GM19468 (cell line): ENCODE measurements around the gene CHRM4.
"Not testable (repeated sequence)": the region's sequence is repeated elsewhere in the genome, so short reads cannot be mapped to it uniquely, and the experiment has no call there.

Source experiments
- ATAC-seq: cut with Tn5 transposase; IDR thresholded peaks from one replicate; pipeline ENCODE4 v1.9.1; 2021; ENCODE audit warnings: mild to moderate bottlenecking, moderate library complexity, moderate number of reproducible peaks; ENCODE audit not compliant: unreplicated experiment; ENCODE audit errors: extremely low read depth

Gene CHRM4

DNA sequence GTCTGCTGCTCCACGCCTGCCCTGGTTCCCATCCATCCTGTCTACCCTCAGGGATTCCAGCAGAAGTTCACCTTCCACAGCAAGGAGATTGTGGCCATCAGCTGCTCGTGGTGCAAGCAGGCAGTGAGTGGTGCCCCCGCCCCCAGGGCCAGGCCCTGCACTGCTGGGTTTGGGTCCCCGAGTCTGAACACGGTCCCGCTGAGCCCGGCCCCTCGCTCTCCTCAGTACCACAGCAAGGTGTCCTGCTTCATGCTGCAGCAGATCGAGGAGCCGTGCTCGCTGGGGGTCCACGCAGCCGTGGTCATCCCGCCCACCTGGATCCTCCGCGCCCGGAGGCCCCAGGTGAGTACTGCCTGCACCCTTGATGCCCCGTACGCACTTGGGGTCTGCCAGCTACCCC lies 20.3 kb downstream of the CHRM4 start:
- ATAC-seq: not testable (repeated sequence)

DNA sequence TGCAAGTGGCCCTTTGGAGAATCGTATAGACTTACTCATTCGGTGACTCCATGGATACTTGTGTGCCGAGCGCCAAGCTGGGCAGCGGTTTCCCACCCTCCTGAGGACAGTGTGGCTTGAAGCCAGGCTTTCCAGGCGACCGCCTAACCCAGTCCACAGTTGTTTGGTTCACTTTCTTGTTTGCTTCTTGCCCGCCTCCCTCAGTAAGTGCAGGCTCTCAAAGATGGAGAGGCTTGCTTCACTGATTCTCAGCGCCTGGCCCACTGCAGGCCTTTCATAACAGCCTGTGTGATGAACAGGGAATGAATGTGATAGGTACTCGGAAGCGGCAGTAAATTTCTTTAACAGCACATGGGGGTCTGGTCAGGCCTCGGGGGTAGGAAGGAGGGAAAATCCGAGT lies 21.3 kb downstream of the CHRM4 start:
- no peak for ATAC-seq

DNA sequence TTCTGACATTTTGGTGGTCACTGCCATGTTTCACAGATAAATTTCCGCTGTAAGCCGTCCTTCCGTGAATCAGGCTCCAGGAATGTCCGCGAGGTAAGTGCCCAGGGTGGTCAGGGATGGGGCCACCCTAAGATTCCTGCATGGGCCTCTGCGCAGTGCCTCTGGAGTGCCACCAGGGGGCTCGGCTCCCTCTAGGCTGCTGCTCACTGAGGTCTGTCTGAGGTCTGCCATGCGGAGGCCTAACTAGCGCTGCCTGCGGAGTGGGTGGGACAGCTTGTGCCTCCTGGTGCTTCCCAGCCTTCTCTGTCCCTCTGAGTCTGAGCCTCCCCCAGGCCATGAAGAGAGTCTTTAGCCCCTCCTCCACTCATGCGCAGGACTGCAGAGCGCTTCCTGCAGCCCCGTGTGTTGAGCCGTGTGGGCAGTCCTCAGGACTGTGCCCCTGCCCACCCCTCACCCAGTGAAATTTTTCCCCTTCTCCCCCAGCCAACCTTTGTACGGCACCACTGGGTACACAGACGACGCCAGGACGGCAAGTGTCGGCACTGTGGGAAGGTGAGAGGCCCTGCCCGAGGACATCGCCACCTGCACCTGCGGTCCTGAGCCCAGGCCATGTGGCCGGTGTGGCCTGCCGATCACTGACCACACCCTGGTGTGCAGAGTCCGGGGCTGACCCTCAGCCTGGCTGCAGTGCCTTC lies 22.0 kb downstream of the CHRM4 start:
- ATAC-seq: no peak

DNA sequence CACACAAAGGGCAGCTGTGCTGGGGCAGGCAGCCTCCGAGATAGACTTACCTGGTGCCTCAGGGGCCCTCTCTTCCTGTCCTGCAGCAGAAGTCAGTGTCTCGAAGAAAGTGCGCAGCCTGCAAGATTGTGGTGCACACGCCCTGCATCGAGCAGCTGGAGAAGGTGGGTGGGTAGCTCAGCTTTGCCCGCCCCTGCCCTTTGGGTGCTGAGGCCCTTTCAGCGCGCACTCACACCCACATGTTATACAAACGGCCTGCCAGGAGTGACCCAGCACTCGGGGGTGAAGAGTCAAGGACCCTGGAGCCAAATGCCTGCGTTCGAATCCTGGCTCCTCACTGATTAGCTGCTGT lies 23.7 kb downstream of the CHRM4 start:
- no peak for ATAC-seq

DNA sequence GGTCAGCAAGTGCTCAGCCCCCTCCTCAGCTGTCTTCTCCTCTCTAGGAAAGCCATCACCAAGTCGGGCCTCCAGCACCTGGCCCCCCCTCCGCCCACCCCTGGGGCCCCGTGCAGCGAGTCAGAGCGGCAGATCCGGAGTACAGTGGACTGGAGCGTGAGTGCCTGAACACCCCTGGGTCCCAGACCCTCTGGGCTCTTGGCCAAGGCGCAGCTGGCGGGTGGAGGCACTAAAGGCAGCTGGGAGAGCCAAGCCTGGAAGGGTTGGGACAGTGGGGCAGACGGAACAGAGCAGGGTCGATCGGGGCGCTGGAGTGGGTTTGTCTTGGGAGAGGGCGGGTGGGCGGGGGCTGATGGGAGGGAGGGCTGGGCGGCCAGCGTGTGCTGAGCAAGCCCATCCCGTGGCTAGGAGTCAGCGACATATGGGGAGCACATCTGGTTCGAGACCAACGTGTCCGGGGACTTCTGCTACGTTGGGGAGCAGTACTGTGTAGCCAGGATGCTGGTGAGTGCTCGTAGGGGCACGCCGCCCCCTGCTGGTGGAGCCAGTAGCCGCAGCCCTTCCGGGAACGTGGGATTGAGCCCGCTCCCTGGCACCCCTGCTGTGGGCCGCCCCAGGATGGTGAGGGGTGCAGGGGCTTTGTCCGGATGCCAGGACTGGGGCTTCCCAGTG lies 24.2 kb downstream of the CHRM4 start:
- no peak for ATAC-seq

DNA sequence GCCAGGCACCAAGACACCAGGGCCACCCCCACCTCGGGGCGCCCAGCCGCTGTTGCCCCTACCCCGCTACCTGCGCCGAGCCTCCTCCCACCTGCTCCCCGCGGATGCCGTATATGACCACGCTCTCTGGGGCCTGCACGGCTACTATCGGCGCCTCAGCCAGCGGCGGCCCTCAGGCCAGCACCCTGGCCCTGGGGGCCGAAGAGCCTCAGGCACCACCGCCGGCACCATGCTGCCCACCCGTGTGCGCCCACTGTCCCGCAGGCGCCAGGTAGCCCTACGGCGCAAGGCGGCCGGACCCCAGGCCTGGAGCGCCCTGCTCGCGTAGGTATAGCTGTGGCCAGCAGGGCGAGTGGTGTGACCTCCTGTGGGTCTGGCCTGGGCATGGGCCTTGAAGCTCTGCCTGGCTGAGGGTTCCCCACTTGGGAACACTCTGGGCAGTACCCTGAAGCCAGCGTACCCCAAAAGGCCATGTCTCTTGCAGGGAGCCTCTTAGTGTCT lies 24.9 kb downstream of the CHRM4 start:
- ATAC-seq: no peak

DNA sequence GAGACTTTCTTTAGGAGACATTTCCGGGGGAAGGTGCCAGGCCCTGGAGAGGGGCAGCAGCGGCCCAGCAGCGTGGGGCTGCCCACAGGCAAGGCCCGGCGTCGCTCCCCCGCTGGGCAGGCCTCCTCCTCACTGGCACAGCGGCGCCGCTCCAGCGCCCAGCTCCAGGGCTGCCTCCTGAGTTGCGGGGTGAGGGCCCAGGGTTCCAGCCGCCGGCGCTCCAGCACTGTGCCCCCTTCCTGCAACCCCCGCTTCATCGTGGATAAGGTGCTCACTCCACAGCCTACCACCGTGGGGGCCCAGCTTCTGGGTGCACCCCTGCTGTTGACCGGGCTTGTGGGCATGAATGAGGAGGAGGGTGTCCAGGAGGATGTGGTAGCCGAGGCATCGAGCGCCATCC lies 25.3 kb downstream of the CHRM4 start:
- ATAC-seq: no peak

DNA sequence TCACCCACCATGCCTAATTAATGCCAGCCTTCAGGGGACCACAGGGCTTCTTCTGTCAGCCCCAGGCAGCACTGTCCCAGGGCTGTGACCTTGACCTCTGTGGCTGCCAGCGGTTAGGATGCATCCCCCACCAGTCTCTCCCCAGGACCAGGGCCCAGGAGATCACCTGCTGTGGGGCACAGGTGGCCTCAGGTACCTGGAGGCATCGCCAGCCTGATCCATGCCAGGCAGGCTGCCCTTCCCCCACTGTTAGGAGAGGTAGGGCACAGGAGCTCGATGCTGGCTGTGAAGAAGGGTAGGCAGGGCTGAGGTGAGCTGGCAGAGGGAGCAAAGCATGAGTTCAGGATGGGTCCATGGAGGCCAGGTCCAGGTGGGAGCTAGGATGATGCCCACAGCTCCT lies 26.8 kb downstream of the CHRM4 start:
- ATAC-seq: no peak

DNA sequence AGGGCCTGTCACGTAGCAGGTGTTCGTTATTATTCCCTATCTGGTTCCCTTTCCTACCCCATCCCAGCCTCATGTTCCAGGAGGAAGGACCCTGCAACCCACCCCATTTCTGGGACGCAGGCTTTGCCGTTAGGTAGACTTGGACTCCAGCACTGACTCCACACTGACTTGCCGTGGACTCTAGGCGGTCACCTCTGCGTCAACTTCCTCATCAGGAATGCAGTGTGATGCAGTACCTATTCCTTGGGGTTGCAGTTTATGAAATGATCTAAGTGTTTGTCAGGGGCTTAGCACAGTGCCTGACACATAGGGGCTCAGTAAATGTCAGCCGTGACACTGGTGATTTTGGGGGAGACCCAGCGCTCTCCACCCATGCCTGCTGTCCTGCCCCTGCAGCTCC lies 27.5 kb downstream of the CHRM4 start:
- no peak for ATAC-seq

DNA sequence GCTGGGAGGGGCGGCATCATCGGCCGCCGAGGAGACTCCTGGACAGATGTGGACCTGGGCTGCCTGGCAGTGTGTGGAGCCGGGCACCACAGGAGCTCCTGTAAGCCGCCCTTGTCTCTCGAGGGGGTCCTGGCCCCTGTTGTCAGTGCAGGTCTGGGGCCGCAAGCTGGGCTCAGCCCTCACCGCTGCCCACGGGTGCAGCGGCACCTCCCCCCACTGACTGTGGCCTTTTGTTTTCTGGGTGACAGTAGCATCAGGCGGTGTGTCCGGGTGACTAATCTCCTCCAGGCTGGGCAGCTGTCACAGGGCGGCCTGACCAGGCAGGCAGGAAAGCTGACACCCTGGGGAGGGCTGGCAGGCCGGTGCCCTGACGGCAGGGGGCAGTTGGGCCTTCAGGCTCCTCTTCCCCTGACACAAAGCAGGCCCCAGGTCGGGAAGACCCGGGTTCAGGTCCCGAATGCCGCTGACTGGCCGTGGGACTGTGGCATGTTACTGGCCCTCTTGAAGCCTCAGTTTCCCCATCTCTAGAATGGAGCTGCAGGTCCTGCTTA lies 28.0 kb downstream of the CHRM4 start:
- ATAC-seq: no peak

DNA sequence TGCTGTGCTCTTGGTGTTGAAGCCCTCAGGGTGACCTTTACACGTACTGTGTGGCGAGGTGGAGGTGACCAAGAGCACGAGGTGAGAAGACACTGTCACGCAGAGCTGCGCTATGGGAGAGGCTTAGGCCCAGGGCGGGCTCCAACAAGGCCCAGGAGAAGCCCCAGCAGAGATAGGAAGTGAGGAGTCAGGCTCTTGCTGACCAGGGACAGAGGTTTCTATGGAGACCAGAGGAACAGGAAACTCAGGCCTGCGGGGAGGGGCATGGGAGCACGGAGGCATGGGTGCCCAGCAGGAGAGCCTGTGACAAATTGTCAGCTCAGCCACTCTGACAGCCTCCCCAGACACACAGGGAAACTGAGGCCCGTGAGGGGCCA lies 28.6 kb downstream of the CHRM4 start:
- no peak for ATAC-seq

DNA sequence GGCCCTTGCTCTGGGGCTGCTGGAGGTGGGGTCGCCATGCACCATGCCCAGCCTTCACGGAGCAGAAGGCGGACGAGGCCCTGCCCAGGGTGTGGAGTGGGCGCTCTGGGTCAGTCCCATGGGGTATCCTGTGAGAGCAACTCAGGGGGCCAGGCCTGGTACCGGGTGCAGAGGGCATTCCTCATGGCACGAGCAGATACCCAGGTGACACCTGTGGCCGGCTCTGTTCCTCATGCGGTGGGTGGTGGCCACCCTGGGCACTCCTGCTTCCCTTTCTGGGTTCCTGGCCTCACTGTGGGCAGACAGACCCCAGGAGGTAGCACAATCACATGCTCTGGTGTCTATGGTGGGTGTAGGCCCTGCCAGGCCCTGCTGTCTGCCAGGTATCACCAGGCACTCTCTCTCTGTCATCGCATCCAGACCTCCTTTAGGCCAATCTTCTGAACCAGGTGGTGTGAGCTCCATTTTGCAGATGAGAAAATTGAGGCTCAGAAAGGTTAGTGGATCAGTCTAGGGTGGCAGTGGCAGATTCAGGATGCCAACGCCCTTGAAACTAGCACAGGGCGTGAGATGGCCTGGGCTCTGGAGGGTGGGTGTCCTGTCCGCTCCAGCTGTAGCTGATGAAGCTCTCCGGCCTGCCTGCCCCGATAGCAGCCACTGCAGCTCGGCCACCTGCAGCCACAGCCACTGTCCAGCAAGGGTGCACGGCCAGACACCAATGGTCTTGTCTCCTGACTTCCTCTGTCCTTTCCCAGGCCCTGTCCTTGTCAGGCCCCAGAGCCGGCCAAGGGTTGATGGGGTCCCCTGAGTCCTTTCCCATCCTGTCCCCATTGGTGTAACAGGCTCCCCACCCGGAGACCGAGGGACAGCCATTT lies 29.2 kb downstream of the CHRM4 start:
- no peak for ATAC-seq

DNA sequence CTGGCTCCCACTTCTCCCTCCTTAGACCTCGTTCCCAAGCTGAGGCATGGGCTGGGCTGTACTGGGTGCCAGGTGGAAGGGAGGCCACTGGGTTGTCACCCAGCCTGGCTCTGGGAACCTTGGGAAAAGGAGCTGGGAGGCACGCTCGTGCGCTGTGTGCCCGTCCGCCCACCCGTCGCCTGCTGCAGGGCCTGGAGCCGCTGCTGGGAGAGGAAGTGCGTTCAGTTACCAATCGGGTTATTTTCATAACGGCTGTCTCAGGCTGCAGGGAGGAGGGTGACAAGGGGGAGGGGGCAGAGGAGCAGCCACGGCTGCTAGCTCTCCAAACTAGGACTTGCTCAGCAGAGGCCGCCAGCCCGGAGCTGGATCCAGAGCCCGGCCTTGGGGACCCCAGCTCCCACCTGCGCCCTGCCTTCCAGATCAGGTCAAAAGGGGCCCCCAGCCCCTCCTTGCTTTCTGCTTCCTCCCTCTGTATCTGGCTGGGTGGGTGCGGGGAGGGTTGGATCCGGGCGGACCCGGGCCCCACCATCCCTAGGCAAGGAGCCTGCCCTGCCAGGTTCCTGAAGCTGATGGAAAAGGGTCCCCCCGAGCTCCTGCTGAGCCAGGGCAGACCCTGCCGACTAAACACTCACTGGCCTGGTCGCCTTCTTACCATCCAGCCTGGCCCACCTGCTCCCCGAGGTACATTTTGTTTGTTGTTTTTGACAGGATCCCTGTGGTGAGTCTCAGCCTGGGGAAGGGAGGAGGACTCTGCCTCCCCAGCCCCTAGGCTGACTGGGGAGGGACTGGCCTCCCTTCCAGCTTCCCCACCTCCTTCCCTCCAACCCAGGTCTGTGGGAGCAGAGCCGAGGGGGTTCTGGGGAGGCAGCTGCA lies 30.1 kb downstream of the CHRM4 start:
- peak; percentile 40 for ATAC-seq

DNA sequence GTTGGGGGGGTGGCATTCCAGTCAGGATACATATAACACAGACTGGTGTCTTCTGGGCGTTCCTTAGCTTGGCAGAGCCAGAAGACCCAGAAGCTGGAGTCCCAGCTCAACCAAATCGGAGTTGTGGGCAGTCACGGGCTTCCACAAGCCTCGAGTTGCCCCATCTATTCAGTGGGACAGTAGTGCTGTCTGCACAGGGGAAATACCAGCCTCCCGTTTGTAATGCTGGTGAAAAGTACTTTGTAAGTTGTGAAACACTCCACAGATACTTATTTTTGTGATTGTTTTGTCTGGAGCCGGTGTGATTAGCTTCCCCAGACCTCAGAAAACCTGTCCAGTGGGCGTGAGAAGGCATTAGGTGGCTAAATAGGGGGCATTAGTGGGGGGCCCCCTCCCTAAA lies 30.7 kb downstream of the CHRM4 start:
- no peak for ATAC-seq

DNA sequence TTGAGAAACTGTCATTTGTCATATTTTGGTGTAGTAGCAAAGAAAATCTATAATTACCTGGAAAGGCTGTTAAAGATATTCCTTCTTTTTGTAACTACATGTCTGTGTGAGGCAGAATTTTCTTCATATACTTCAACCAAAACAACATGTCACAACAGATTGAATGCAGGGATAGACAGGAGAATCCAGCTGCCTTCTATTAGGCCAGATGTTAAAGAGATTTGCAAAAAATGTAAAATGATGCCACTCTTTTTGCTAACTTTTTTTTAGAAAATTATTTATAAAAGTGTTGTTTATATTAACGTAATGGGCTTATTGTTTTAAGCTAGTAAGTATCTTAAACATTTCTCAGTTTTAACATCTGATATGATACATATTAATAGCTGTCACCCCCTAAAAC lies 31.6 kb downstream of the CHRM4 start:
- no peak for ATAC-seq

DNA sequence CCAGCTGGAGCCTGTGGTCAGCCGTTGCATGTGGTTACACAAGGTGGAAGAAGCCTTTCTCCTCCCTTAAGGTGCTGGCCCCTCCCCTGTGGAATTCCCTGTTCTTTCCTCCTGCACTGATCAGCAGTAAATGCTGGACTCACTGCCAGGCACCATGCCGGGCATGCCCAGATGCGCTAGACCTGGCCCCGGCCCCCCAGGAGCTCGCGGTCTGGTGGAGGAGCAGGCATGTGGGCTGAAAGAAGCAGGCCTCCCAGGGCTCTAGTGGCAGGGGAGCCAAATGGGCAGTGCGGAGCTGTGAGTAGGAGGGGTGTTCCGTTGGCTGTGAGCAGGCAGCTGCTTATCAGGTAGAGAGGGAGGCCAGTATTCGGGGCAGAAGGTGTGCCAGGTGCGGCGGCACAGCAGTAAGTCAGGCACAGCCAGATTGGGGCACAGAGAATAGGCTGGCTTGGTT lies 34.1 kb downstream of the CHRM4 start:
- no peak for ATAC-seq

DNA sequence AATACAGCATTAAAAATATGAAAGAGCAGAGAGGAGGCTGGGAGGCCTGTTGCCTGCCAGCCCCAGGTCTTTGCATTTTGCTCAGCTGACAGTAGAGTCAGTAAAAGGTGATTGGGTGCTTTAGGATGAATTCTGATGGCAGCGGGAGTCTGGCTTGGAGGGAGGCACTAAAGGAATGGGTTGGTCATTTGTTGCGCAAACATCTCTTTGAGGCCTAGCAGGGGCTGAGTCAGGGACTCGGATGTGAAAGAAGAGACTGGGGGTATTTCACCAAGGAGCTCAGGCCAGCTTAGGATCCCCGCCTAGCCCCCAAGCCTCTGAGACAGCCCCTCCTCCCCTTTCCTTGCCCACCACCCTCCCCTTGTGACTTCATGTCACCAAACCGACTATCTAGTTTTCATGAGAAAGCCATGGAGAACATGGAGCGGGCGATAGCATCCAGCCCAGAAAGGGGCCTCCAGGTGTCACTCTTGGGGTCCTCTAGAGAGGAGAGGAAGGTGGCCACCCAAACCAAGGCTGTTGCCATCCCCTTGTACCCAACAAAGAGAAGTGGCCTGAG lies 34.6 kb downstream of the CHRM4 start:
- ATAC-seq: no peak

DNA sequence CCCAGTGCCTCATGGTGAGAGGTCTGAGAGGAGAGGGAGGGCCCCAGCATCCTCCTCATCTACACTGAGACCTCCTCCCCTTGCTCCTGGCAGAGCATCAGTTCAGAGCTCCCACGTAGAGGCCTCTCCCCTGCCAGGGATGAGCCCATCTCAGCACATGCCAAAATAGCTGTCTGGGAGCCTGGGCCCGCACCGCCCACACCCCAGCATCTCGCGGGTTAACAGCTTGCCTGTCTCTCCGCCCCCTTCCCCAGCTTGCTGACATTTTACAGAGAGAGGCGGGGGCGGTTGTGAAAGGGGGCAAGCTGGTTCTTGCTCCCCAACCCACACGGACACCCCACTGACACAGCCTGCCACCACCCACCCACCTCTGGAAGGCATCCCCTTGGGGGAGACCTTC lies 37.9 kb downstream of the CHRM4 start:
- no peak for ATAC-seq

DNA sequence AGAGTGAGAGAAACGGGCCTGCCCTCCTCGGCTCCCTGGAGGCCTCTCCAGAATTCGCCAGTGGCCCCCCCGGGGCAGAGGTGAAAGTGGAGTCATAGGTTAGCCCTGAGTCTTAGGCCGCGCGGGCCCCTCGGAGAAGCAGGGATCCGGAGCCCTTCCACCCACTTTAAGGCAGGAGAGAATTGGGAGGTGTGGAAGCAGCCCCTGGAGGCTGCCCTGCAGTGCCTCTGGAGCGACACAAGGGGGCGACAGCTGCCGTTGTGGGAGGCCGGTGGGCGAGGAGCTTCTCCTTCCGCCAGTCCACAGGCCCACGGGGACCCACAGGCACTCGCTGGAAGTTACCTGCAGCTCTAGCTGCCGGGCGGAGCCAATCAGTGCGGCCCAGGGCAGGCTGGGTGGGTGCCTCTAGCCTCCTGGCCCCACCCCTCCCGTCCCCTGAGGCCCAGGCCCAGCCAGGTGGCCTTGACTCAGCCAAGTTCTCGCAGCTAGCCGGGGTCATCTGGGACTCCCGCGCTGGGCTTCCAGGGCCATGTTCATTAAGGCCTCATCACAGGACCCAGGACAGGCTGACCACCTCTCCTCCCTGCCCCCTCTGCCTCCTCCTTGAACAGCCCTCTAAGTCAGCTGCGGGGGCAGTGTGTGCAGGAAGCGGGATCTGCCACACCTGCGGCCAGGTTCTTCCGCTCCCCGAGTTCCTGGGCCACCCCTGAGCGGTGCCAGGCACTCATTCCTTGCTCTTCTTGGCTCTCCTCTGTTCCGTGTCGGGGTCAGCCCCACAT lies 39.3 kb downstream of the CHRM4 start:
- ATAC-seq: no peak
